Hepatocyte (in vitro differentiated cells): ENCODE measurements around the gene OCRL. TPM values are rescaled to one million over a fixed set of nuclear protein-coding genes. Genes with fewer than 3 reads are reported as not detected.

Experiments
- DNase-seq: peaks from one replicate; pipeline ENCODE4 v3.0.0-alpha.2; 2016; ENCODE audit warnings: low spot score
- H2AFZ ChIP-seq: fragments of 200-600 bp; sonication (generic); 2 replicates; pipeline ENCODE4 v1.6.0; 2016; ENCODE audit warnings: antibody characterized with exemption, mild to moderate bottlenecking
- H3K27ac ChIP-seq: fragments of 200-600 bp; sonication (generic); 2 replicates; pipeline ENCODE4 v1.5.1; 2016; ENCODE audit warnings: mild to moderate bottlenecking
- H3K27me3 ChIP-seq: fragments of 200-600 bp; sonication (generic); 2 replicates; pipeline ENCODE4 v1.6.1; 2016
- H3K36me3 ChIP-seq: fragments of 200-600 bp; sonication (generic); replicated peaks from 2 replicates; pipeline ENCODE4 v1.5.1; 2016; ENCODE audit warnings: low read depth; ENCODE audit not compliant: insufficient read depth
- H3K4me1 ChIP-seq: fragments of 200-600 bp; sonication (generic); 2 replicates; pipeline ENCODE4 v1.5.1; 2016; ENCODE audit warnings: mild to moderate bottlenecking, moderate library complexity; ENCODE audit not compliant: insufficient read depth
- H3K4me2 ChIP-seq: fragments of 200-600 bp; sonication (generic); 2 replicates; pipeline ENCODE4 v1.6.0; 2016
- H3K4me3 ChIP-seq: fragments of 200-600 bp; sonication (generic); 2 replicates; pipeline ENCODE4 v1.5.1; 2016; ENCODE audit warnings: mild to moderate bottlenecking
- H3K79me2 ChIP-seq: fragments of 200-600 bp; sonication (generic); 2 replicates; pipeline ENCODE4 v1.6.0; 2017; ENCODE audit warnings: mild to moderate bottlenecking
- H3K9me2 ChIP-seq: fragments of 200-600 bp; sonication (generic); replicated peaks from 2 replicates; pipeline ENCODE4 v1.6.0; 2017; ENCODE audit warnings: mild to moderate bottlenecking; ENCODE audit not compliant: insufficient read depth
- H3K9me3 ChIP-seq: fragments of 200-600 bp; sonication (generic); 2 replicates; pipeline ENCODE4 v1.5.1; 2016; ENCODE audit warnings: low read depth, mild to moderate bottlenecking
- H4K20me1 ChIP-seq: fragments of 200-600 bp; sonication (generic); 2 replicates; pipeline ENCODE4 v1.6.0; 2016; ENCODE audit warnings: mild to moderate bottlenecking; ENCODE audit not compliant: insufficient read depth, poor library complexity, severe bottlenecking
- CTCF ChIP-seq: fragments of 200-600 bp; sonication (generic); IDR thresholded peaks from 2 replicates; pipeline ENCODE4 v1.5.1; 2016; ENCODE audit warnings: antibody characterized with exemption, mild to moderate bottlenecking; ENCODE audit not compliant: poor library complexity
- EZH2 ChIP-seq: fragments of 200-600 bp; sonication (generic); IDR thresholded peaks from 2 replicates; pipeline ENCODE4 v1.6.1; 2016; ENCODE audit warnings: antibody characterized with exemption, mild to moderate bottlenecking, borderline replicate concordance
- EZH2phosphoT487 ChIP-seq: fragments of 200-600 bp; sonication (generic); IDR thresholded peaks from one replicate; pipeline ENCODE4 v1.6.1; 2018; ENCODE audit warnings: antibody characterized with exemption, mild to moderate bottlenecking, low read depth, moderate library complexity; ENCODE audit not compliant: unreplicated experiment, severe bottlenecking
- WGBS: methylation state at CpG from one replicate; pipeline ENCODE4 v1.1.6; 2016; ENCODE audit warnings: low lambda C conversion rate; ENCODE audit errors: missing lambda C conversion rate; 5-methylcytosine and 5-hydroxymethylcytosine counted together
- polyA plus RNA-seq: library from polyadenylated mRNA; unstranded; fragments of >200 nt; fragmentation: Nextera tagmentation; extraction: Ambion mirVana; gene quantifications from 2 replicates; pipeline ENCODE4 v1.2.1, GENCODE V29; 2016
- total RNA-seq: library from RNA; depleted of rRNA; stranded (reverse); fragments of >200 nt; gene quantifications from 2 replicates; pipeline ENCODE4 v1.2.3, GENCODE V29; 2014

OCRL gene
- total and polyA plus RNA-seq, 2 experiments from 2014 or later: 10.5 to 18.4 TPM

DNA sequence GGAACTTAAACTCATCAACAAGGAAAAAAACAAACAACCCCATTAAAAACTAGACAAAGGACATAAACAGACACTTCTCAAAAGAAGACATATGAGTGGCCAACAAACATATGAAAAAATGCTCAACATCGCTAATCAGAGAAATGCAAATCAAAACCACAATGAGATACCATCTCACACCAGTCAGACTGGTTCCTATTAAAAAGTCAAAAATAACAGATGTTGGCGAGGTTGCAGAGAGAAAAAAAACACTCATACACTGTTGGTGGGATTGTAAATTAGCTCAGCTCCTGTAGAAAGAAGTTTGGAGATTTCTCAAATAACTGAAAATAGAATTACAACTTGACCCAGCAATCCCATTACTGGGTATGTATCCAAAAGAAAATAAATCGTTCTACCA is 86.0 kb downstream of the OCRL start:
- no peak for TF ChIP-seq CTCF
- no peak for TF ChIP-seq EZH2phosphoT487
- no peak overlapping the region for H2AFZ ChIP-seq
- no peaks in the 10 kb centered on the region for H3K4me1 ChIP-seq
- H4K20me1 ChIP-seq: no peaks in the 10 kb centered on the region
- no peaks in the 10 kb centered on the region for H3K27me3 ChIP-seq
- H3K27ac ChIP-seq: no peak overlapping the region
- H3K36me3 ChIP-seq: no peaks in the 10 kb centered on the region
- WGBS: 66% methylated on average over 3 of the region's 3 CpGs
- H3K9me2 ChIP-seq: no peaks in the 10 kb centered on the region
- H3K4me2 ChIP-seq: no peak overlapping the region
- no peak overlapping the region for H3K4me3 ChIP-seq
- H3K9me3 ChIP-seq: no peaks in the 10 kb centered on the region
- DNase-seq: no peak
- H3K79me2 ChIP-seq: no peaks in the 10 kb centered on the region

- TF ChIP-seq CTCF (no peak), EZH2 (no peak), EZH2phosphoT487 (no peak)
- H3K4me2 ChIP-seq: no peak overlapping the region
- no peaks in the 10 kb centered on the region for H3K79me2 ChIP-seq
- H3K4me1 ChIP-seq: no peaks in the 10 kb centered on the region
- no peaks in the 10 kb centered on the region for H4K20me1 ChIP-seq
- H3K27ac ChIP-seq: no peak overlapping the region
- H3K4me3 ChIP-seq: no peak overlapping the region
- DNase-seq: no peak
- 74% methylated on average over 7 of the region's 7 CpGs for WGBS
- no peaks in the 10 kb centered on the region for H3K36me3 ChIP-seq
- H2AFZ ChIP-seq: no peak overlapping the region
- no peaks in the 10 kb centered on the region for H3K9me2 ChIP-seq
- H3K9me3 ChIP-seq: no peaks in the 10 kb centered on the region
- no peaks in the 10 kb centered on the region for H3K27me3 ChIP-seq
Measured at GRCh38 chrX:129629837-129630236, 89.8 kb downstream of the OCRL start.

- Histone ChIP-seq H3K27ac (no peak overlapping the region), H3K27me3 (no peaks in the 10 kb centered on the region), H3K4me1 (no peaks in the 10 kb centered on the region), H3K9me3 (no peaks in the 10 kb centered on the region), H3K4me3 (no peak overlapping the region), H2AFZ (no peak overlapping the region), H3K9me2 (no peaks in the 10 kb centered on the region), H3K4me2 (no peak overlapping the region), H3K36me3 (no peaks in the 10 kb centered on the region), H3K79me2 (no peaks in the 10 kb centered on the region), H4K20me1 (no peaks in the 10 kb centered on the region)
- TF ChIP-seq CTCF (no peak), EZH2 (no peak), EZH2phosphoT487 (no peak)
- no peak for DNase-seq
- 83% methylated on average over 5 of the region's 5 CpGs for WGBS
Measured at GRCh38 chrX:129631849-129632248, 91.8 kb downstream of the OCRL start.

GRCh38 chrX:129632443-129632842 is 92.4 kb downstream of the OCRL start:
- H3K27me3 ChIP-seq: no peaks in the 10 kb centered on the region
- no peaks in the 10 kb centered on the region for H3K36me3 ChIP-seq
- H3K79me2 ChIP-seq: no peaks in the 10 kb centered on the region
- H3K4me1 ChIP-seq: no peaks in the 10 kb centered on the region
- WGBS: 70% methylated on average over 6 of the region's 7 CpGs
- no peak overlapping the region for H3K4me3 ChIP-seq
- H3K9me2 ChIP-seq: no peaks in the 10 kb centered on the region
- no peak overlapping the region for H3K27ac ChIP-seq
- H4K20me1 ChIP-seq: no peaks in the 10 kb centered on the region
- no peak overlapping the region for H2AFZ ChIP-seq
- no peak for DNase-seq
- H3K9me3 ChIP-seq: no peaks in the 10 kb centered on the region
- no peak for TF ChIP-seq EZH2phosphoT487
- no peak for TF ChIP-seq EZH2
- no peak for TF ChIP-seq CTCF
- no peak overlapping the region for H3K4me2 ChIP-seq
